ENCODE results near the gene TRAF4.
"Not testable (repeated sequence)": the region's sequence is repeated elsewhere in the genome, so short reads cannot be mapped to it uniquely, and the experiment has no call there.

TRAF4 gene

DNA sequence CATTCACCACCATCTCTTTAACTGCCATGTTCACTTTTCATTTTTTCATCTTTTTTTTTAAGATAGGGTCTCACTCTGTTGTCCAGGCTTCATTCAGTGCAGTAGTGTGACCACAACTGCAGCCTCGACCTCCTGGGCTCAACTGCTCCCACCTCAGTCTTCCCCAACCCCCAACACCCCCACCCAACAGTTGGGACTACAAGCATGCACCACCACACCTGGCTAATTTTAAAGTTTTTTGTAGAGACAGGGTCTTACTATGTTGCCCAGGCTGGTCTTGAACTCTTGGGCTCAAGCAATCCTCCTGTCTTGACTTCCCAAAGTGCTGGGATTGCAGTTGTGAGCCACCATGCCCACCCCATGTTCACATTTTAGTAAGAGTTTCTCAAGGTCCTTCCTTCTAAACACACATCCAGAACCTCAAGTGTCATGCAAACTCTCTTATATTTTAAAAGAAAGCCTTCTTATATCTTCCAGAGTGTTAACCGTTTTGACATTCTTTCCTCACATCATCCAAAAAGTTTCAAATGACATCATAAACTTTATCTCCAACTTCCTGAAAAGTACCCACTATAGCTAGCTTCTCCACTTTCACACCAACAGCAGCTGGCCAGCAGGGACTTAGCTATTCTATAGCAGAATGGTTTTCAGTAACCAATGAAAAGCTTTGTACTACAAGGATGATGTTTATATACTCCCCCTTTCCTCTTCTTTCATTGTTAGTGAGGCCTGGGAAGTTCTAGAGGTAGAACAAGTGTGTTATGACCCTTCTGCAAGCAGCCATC, 49.3 kb downstream of the TRAF4 start:
- no peak for TF ChIP-seq EZH2 (IDR thresholded peaks at IDR 0.05; ENCODE audit: borderline replicate concordance, low read length)
- TF ChIP-seq, protein P1, sequence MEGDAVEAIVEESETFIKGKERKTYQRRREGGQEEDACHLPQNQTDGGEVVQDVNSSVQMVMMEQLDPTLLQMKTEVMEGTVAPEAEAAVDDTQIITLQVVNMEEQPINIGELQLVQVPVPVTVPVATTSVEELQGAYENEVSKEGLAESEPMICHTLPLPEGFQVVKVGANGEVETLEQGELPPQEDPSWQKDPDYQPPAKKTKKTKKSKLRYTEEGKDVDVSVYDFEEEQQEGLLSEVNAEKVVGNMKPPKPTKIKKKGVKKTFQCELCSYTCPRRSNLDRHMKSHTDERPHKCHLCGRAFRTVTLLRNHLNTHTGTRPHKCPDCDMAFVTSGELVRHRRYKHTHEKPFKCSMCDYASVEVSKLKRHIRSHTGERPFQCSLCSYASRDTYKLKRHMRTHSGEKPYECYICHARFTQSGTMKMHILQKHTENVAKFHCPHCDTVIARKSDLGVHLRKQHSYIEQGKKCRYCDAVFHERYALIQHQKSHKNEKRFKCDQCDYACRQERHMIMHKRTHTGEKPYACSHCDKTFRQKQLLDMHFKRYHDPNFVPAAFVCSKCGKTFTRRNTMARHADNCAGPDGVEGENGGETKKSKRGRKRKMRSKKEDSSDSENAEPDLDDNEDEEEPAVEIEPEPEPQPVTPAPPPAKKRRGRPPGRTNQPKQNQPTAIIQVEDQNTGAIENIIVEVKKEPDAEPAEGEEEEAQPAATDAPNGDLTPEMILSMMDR (IDR thresholded peaks at IDR 0.05; ENCODE audit: low read length) = no peak

DNA sequence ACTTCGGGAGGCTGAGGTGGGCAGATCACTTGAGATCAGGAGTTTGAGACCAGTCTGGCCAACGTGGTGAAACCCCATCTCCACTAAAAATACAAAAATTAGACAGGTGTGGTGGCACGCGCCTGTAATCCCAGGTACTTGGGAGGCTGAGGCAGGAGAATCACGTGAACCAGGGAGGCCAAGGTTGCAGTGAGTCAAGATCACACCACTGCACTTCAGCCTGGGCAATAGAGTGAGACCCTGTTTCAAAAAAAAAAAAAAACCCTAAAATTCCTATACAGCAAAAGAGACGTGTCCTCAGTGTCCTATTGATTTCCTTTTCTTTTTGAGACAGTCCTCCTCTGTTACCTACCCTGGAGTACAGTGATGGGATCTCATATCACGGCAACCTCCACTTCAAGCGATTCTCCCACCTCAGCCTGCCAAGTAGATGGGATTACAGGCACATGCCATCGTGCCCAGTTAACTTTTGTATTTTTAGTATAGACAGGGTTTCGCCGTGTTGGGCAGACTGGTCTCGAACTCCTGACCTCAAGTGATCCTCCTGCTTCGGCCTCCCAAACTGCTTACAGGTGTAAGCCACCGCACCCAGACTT, 51.1 kb downstream of the TRAF4 start:
- H3K4me3 ChIP-seq (ENCODE audit: low read depth, low read length, poor library complexity, severe bottlenecking); H3K4me2 ChIP-seq (ENCODE audit: low read length); H3K27me3 ChIP-seq (ENCODE audit: insufficient read depth, low read length); H3K9me2 ChIP-seq (ENCODE audit: low read depth, low read length); H3K27ac ChIP-seq (ENCODE audit: low read depth, low read length, poor library complexity, severe bottlenecking); H3K9ac ChIP-seq (ENCODE audit: low read length); H3K9me3 ChIP-seq (ENCODE audit: low read length); H4K20me1 ChIP-seq (ENCODE audit: insufficient read depth, low read length); H3K4me1 ChIP-seq (ENCODE audit: insufficient read depth, low read length, severe bottlenecking); H3F3A ChIP-seq (ENCODE audit: insufficient read depth, low read length); H2AFZ ChIP-seq (ENCODE audit: low read length): not testable (repeated sequence)
- Histone ChIP-seq H3K36me3 (ENCODE audit: insufficient read depth, low read length) (peaks cover 14% of the 10 kb centered on the region; the same call in 1 of the 2 replicates), H3K79me2 (ENCODE audit: insufficient read depth, low read length) (peaks cover 37% of the 10 kb centered on the region)

More for the DNA sequence above, 49.3 kb downstream of the TRAF4 start:
- Histone ChIP-seq H3K4me2 (ENCODE audit: low read length) (no peak overlapping the region), H4K20me1 (ENCODE audit: insufficient read depth, low read length) (no peaks in the 10 kb centered on the region), H3K9me2 (ENCODE audit: low read depth, low read length) (no peaks in the 10 kb centered on the region), H3K79me2 (ENCODE audit: insufficient read depth, low read length) (peaks cover 35% of the 10 kb centered on the region), H3F3A (ENCODE audit: insufficient read depth, low read length) (no peaks in the 10 kb centered on the region), H3K4me1 (ENCODE audit: insufficient read depth, low read length, severe bottlenecking) (no peaks in the 10 kb centered on the region), H3K4me3 (ENCODE audit: low read depth, low read length, poor library complexity, severe bottlenecking) (no peak overlapping the region), H3K9me3 (ENCODE audit: low read length) (no peaks in the 10 kb centered on the region), H3K27ac (ENCODE audit: low read depth, low read length, poor library complexity, severe bottlenecking) (no peak overlapping the region), H2AFZ (ENCODE audit: low read length) (no peak overlapping the region), H3K9ac (ENCODE audit: low read length) (no peak overlapping the region), H3K27me3 (ENCODE audit: insufficient read depth, low read length) (no peaks in the 10 kb centered on the region), H3K36me3 (ENCODE audit: insufficient read depth, low read length) (peaks cover 9% of the 10 kb centered on the region; the same call in 1 of the 2 replicates)

DNA sequence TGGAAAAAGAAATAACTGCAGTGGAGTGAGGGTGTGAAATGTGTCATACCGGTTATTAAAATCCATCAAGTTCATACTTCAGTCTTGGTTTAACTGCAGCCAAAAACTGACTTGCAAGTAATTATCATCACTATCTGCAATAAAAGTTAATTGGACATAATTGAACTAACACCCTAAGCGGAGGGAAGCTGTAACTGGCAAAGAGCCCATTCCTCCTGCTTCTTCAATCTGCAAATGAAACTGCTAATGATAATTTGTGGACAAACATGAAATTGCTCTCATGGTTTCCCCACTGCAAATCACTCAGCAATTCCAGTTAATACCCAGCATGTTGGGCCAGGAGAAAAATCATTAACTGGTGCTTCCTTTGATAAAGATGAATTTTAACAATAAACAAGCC, 52.3 kb downstream of the TRAF4 start:
- Histone ChIP-seq H3K27ac (ENCODE audit: low read depth, low read length, poor library complexity, severe bottlenecking) (no peak overlapping the region), H3K27me3 (ENCODE audit: insufficient read depth, low read length) (no peaks in the 10 kb centered on the region), H3K9me3 (ENCODE audit: low read length) (no peaks in the 10 kb centered on the region), H3K4me2 (ENCODE audit: low read length) (no peak overlapping the region), H3K36me3 (ENCODE audit: insufficient read depth, low read length) (peaks cover 9% of the 10 kb centered on the region; the same call in 1 of the 2 replicates), H4K20me1 (ENCODE audit: insufficient read depth, low read length) (no peaks in the 10 kb centered on the region), H3K4me3 (ENCODE audit: low read depth, low read length, poor library complexity, severe bottlenecking) (no peak overlapping the region), H3F3A (ENCODE audit: insufficient read depth, low read length) (no peaks in the 10 kb centered on the region), H3K4me1 (ENCODE audit: insufficient read depth, low read length, severe bottlenecking) (no peaks in the 10 kb centered on the region), H3K9me2 (ENCODE audit: low read depth, low read length) (no peaks in the 10 kb centered on the region), H3K9ac (ENCODE audit: low read length) (no peak overlapping the region), H2AFZ (ENCODE audit: low read length) (no peak overlapping the region), H3K79me2 (ENCODE audit: insufficient read depth, low read length) (peaks cover 29% of the 10 kb centered on the region; the same call in 1 of the 2 replicates)
- no peak for TF ChIP-seq EZH2 (IDR thresholded peaks at IDR 0.05; ENCODE audit: borderline replicate concordance, low read length)
- TF ChIP-seq, protein P1 (IDR thresholded peaks at IDR 0.05; ENCODE audit: low read length) = no peak

Measured in OCI-LY1 (cell line).